Stimulated activated CD4-positive, alpha-beta T cell treated with anti-CD3 and anti-CD28 coated beads, Interleukin-4, amount 100 ng/mL, for 1 hour (primary cell): ENCODE measurements around the gene RGS13.

Source experiments
- DNase-seq: peaks from one replicate; pipeline ENCODE4 v3.0.0-alpha.2; 2020

RGS13 gene, protein sequence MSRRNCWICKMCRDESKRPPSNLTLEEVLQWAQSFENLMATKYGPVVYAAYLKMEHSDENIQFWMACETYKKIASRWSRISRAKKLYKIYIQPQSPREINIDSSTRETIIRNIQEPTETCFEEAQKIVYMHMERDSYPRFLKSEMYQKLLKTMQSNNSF

DNA sequence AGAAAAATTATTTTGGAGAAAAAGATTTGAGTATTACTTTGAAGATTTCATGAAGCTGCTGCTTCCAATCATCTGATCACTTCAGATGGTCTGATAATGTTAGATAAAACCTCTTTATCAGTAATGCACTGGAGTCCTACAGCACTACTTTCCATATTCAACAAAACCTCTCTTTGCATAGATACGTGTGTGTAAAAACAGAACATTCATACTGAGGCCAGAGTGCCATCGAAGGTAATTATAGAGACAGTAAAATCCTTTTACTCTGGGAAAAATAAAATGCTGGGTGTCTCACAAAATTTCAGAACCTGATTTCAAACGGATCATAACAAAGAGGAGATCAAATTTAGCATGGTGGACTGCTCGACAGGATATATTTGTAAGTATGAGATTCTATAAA lies at the start of gene RGS13:
Gene RGS13, plus strand, starts transcription at position 209 of the 400 bp plus-strand sequence. CDS start 8,188 bp downstream, outside the sequence.
- no peak for DNase-seq

DNA sequence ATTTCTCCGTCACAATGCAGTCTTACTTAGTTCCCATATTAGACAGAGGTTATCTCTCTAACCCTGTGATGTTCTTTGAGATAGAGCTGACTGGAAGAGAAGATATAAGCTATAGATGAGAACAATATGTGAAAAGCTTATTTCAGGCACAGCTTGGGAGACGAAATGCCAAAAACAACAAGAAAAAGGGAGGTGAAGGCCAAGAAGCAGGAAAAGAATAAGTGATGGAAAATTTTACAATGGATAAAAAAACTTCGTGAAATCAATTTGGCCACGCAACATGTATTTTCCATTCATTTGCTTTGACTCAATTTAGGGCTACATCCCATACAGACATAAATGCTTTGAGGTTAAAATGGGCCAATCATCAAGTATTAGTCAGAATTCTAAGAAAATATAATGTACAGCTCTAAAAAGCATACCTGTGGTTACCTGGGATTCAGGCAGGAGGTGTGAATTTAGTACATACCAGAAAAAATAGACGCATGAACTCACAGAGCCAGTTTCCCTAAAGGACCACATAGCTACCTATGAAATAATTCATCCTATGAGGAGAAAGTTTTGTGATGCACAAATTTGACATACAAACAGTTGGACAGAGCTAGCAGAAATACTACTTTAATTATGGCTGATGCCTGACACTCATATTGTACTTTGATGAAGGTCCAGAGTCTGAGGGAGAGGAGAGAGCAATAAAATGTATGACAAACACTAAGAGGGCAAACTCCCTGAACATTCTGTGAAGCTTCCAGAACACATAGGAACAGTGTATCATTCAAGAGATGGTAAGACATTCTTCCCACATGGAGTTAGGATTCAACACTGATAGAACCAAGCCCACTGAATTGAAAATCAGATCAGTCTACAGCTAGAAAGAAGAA lies 48.3 kb upstream of the RGS13 start:
- no peak for DNase-seq

DNA sequence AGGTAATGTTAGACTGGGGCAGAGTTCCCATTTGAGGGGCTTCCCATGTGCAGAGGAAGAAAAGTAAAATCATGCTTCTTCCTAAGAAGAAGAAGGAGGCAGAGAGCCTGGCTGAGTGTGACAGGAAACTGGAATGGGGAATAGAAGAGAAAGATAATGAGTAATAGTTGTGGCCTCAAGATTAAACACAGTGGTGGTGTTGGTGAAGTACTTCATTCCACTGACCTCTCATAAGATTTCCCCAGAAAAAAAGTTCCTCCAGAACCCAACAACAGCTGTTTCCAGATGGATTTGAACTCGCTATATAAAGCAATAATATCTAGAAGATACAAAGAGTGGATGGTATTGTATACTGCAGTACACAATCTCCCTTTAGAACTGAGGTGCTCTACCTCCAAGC lies 47.4 kb upstream of the RGS13 start:
- DNase-seq = no peak

DNA sequence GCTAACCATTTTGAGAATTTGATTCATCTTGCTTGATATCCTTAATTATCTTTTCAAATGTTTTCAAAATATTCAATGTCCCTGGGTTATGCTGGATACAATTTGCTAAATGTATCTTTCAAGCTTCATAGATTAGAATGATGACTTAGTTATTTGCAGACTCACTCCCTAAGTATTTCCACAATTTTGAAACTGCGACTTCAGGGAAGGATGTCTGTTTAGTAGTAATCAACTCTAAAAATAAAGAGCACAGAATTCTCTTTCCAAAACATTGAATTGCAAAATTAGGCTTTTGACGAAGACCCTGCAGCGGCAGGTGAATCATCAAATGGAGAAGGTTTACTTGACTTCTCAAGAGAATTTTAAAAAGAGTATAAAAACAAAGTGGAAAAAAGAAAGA lies 46.1 kb upstream of the RGS13 start:
- no peak for DNase-seq

DNA sequence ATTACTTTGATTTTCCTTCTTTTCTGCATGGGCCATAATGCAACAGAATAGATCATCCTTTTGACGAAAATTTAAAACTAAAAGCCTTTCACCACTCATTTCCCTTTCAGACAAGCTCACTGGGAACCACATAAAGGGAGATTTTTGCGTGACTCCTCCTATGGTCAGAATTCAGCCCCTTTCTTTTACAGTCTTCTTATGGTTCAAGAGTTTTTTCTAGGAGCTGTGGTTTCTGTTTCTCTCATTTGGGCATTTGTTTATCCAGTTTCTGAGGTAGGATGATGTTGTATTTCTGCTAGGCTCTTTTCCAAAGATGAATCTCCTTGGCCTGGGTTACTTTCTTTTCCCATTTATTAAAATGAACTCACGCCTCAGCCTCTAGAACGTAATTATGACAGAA lies 43.4 kb upstream of the RGS13 start:
- DNase-seq = no peak

DNA sequence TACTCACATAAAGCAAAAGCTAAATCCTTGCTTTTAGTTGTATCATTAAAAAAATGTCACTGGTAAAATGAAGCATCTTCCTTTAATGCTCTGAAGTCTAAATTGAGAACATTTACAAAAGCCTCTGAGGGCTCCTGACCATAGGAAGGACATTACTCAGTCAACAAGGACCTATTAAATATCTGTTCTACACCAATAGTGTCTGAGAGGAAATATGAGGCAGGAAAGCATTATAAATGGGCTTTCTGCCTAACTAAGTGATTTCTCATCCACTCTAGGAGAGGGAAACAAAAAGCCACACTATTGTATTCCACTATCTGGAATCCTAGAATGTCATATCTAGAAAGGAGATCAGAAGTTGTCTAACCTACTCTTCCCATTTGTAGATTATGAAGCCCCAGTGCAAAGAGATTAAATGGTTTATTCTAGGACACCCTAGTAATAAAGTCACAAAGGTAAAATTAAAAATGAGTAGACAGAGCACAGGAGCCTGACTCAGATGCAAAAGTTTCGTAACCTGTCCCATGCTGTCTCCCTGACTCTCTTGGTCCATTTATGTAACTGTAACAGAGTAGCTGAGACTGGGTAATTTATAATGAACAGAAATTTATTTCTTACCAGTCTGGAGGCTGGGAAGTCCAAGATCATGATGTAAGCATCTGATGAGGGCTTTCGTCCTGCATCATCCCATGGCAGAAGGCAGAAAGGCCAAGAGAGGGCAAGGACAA lies 42.8 kb upstream of the RGS13 start:
- DNase-seq = no peak

DNA sequence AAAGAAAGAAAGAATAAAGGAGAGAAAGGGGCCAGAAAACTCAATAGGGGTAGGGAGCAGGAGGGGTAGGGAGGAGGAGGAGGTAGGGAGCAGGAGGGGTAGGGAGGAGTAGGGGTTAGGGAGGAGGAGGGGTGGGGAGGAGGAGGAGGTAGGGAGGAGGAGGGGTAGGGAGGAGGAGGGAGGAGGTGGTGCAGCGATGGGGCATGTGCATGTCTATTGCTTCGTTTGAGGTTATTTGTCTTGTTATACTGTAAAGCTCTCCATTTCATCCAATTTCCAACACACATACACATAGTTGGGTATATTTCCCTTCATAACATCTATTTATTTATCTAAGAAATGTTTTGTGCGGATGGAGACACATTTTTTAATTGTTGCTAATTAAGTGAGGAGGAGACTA lies 40.6 kb upstream of the RGS13 start:
- no peak for DNase-seq

DNA sequence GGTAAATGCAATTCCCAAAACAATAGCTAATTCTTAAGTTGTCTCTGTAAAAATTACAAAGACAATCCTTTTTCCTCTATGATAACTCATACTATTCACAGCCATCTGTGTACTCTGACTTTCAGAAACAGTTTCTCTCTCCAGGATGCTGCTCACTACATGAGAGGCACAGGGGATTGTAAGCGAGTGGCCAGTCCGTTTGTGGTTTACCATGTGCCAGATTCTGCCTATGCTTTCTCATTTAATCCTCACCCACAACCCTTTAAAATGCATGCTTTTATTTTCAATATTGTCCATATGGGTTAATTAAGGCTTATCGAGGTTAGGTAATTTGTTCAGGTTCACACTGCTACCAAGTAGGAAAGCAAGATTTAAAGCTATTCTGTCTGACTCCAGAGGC lies 37.4 kb upstream of the RGS13 start:
- no peak for DNase-seq

DNA sequence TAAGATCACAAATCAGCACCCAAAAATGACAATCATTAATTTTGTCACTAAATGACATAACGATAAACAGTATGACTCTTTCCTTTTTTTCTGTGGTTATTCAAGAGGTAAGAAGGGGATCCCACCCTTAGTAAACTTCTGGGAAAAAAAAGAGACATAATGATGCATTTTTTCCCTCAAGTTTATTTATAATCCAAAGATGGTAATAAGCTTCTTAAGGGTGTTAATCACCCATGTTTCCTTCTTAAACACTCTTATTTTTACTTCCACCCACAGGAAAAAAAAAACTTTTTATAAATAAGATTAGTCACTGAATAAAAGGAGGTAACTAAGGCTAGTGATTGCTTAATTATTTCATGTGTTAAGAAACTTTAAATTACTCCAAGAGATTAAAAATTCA lies 35.7 kb upstream of the RGS13 start:
- DNase-seq = no peak

DNA sequence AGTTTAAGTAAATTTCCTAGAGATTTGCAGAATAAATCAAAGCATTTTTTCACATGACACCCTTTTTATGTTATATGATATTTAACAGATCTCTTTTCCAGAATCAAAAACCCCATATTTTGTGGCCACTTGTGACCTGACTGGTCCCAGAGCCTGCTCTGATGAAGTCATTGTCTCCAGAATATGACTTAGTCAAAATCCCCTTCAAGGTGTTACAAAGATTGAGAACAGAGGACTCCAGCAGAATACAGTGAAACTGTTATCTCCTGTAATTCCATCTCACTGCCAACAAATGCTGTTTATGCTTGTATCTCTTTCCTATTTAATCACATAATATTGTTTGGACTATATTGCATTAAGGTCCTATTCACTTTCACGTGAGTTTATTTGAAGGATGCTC lies 34.8 kb upstream of the RGS13 start:
- no peak for DNase-seq

DNA sequence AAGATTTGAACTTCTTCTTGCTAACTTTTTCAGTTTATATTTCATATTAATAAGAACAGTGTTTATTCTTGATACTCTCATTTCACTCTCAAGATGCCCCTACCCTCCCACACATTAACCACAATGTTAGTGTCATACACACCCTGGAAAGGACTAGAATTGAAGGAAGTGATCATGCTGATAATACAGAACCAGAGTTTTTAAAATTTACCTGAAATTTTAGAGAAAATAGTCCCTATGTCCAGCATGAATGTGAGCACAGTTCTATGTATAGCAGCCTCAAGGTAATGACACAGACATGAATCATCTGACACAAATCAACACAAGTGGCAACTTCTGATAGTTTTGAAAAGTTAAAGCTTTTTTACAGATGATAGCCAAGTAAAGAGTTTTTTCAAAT lies 34.4 kb upstream of the RGS13 start:
- DNase-seq = no peak

DNA sequence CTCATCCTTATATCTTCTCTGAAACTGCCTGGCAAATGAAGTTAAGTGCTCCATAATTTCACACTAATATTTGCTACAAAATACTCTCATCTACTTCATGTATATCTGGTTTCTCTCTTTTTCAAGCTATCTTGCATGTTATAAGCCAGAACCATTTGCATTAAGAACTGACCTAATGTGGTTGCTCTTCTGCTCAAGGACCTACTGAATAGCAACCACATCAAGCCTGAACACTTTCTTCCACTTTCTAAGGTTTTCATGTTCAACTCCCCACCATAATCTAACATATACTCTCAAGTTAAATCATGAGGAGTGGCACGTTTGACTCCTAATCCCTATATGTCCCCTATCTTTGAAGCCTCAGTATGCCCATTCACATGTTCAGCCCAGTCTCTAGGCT lies 33.2 kb upstream of the RGS13 start:
- no peak for DNase-seq

DNA sequence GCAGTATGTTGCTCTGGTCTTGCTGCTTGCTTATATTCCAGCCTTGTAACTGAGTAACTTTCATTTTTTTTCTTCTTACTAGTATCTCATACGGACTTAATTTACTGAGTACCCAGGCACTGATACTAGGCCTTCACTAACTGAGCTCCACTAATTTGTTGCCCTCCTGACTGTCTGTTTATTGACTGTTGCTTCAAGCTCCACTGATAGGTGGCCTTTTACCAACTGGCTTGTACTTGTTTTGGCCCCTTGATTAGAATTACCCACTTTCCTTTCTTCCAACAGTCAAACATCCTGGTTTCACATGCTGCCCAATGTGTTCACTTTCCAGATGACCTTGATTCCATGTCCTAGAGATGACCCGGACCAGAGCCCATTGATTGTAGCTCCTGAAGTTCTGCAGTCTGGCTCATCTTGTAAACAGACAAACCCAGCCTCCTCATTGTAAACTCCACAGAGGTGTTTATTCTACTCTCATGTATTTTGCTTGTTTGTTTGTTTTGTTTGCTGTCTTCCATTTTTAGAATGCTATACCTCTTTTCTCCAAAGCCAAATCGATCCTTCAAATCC lies 32.6 kb upstream of the RGS13 start:
- no peak for DNase-seq

DNA sequence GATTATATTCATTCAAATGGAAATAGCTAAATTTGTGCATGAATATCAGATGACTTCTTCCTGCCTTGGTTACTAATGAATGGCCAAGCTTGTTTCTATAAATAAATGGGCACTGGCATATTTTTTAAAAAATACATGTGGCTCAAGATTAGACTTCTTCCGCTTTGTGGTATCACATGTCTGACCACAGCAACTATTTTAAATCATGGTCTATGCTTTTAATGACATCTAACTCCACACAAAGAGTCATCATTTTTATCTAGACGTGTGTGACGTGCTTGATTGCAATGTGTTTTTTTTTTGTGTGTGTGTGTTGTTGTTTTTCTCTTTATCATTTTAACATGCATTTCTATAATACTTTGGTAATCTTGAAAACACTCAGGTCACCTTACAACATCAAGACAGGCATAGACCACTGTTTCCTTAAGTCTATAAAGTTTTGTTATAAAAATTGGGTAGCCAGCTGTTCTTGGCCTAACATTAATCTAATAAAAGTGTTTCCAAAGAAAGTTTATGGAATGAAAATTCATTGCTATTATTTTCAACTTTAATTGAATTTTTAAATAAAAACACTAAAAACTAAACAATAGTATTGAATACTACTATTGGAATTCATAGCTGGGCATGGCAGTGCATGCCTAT lies 30.8 kb upstream of the RGS13 start:
- no peak for DNase-seq

DNA sequence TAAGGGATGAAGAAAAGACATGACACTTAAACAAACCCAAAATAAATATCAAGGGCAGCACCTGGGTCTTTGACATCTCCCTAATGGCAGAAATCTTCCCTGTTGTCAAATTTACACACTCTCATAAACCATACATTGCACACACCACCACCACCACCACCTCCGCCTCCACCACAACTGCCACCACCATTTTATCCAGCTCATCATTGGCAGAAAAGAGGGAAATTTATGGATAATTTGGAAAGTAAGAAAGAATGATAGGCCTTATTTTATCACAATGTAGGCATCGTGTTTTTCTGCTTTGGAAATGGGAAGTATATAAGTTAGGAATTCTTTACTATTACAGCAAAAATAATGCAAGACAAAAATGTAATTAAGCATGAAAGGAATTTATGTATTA lies 27.3 kb upstream of the RGS13 start:
- DNase-seq = no peak

DNA sequence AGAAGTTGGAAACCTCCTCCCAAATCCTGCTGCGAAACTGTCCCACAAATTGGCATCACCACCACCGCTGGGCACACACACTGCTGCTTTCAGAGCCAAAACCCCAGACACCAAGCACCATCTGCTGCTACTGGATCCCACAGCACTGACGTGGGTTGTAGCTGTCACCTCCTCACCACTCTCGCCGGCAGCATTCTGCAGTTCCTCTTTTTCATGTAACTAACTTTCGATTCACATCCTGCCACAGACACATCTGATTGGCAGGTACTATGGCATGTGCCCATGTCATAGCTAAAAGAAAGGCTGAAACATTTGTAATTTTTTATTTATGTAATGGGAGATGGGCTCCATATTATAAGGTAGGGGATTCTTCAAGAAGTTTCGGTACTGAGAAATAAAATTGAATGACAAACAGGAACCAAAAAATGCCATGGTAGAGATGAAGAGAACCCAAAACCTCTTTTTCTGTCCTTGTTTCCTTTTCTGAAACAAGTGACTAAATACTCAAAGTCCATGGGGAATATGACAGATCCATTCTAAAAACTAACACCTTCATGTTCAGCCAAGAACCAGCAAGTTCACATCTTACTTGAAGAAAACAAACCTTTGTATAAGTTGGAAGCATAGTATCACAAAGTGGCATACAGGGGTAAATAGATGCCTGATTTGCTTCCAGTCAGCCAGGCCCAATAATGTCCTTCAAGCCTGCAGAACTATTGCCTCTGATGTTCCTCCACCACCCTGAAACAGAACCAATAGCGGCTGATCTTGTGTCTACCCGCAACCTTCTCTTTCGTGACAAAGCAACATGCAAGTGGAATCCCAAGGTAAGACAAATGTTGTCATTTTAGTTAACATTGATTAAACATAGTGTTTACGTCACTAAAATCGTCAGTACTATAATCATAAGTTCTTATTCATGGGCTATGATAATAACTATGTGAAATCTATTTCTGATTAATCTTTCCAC lies 26.6 kb upstream of the RGS13 start:
- peak; percentile 27 for DNase-seq

DNA sequence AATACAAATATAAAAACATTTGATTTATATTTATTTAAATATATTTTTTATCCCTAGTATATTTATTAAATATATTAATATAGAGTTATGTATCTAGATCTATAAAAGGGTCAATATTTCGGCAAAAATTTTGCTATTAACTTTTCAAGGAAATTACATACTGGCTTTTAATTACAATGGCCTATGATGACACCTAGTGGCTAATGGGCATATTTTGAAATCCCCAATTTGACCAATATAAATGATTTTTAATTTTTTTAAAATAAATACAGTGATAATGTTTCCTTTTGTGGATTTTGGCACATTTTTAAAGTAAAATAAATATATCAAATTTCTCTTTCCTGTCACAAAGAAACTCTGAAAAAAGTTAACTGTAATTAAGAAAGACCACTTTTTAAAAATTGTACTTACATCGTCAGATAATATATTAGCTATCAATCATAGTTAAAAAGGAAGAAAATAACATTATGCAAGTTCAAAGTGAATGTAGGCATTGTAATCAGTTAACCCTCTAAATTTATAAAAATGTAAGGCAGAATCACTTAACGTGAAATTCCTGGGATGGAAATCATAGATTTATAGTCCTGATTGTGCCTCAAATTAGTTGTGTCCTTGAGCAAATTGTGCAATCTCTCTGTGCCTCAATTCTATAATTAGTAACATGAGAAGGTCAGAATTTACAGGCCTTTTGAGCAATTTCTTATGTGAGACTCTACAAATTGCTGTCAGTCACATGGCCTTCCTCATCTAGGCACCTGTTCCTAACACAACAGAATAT lies 25.6 kb upstream of the RGS13 start:
- no peak for DNase-seq

DNA sequence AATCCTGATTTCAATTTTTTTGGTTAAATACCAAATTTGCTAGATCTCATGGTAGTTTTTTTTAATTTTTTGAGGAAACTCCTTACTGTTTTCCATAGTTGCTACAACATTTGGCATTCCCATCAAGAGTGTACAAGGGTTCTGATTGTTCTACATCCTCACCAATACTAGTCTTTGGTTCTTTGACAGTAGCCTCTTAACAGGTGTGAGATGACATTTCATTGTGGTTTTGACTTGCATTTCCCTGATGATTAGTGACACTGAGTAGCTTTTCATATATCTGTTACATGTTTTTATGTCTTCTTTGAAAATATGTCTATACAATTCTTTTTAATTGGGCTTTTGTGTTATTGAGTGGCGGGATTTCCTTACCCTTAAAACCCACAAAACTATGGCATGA lies 20.9 kb upstream of the RGS13 start:
- no peak for DNase-seq

DNA sequence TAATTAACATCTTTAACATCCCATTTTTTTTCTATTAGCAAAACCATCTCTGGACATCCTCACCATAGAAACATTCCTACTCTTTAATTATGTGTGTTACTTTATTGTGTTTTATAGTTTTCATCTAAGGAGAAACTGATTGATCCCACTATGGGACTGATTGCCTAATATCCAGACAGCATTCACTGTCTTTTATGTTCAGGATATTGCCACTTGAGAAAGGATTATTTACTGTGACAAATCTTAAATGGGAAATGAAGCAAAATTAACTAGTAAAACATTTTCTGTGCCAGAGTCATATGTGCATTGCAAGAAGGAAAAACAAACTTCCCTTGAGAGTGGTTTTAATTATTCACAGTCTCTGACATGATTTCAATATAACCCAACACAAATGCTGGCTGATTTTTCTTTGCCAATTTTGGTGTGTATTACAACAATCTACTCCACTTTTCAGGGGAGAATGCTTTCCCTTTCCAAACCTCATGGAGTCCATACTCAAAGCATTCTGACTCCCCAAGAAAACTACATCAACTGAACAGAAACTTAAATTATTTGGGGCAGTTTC lies 15.8 kb upstream of the RGS13 start:
- no peak for DNase-seq

DNA sequence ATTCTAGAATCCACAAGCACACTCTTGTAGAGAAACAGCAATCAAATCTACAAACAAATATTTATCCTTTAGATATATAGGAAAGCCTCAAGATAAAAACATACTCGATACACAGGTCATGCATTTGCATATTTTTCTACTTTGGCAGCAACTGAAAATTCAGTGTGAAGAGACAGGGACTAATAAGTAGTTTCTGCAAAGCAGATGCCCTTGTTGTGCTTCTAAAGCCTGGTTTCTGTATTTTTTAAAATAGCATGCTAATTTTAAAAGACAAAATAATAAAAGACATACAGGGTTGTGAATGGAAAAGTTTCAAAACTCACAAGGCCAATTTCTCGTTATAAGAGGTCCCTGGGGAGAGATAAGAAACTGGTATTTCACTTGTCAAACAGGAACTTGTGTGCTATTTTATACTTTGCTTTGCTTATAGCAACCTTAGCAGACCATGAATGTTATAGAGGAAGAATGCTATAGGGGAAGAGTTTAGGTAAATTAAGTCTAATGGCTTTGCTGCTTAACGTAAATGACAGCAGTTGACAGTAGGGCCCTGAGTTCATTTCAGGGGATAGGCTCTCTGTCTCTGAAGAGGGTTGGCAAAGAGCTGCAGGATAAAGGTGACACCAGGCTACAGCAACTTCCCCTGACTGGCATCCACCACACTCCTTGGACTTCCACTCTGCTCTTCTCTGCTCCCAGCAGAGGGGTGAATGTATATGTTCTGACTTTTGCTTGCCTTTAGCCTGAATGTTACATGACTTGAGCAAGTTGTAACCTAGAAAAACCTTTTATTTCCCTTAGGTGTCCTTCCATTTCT lies 9.4 kb upstream of the RGS13 start:
- no peak for DNase-seq
